Omental fat pad (tissue), 4 donors: Measurements from ENCODE around the gene CPT1B. TPM values are rescaled to one million over a fixed set of nuclear protein-coding genes. Genes with fewer than 3 reads are reported as not detected.

Experiments used
- ATAC-seq: fragments of 150-250 bp; one replicate; pipeline ENCODE4 v1.9.1; 2016; ENCODE audit warnings: mild to moderate bottlenecking, moderate library complexity; ENCODE audit not compliant: low FRiP score
- DNase-seq: peaks from one replicate; pipeline ENCODE4 v3.0.0-alpha.2; 2019; ENCODE audit warnings: low spot score
- CTCF ChIP-seq, 3 donors: fragments of 450-650 bp; IDR thresholded peaks; one replicate each; pipeline ENCODE4 v1.5.1; 2016 to 2017; ENCODE audit warnings: antibody characterized with exemption in 3 of 3, mild to moderate bottlenecking in 3 of 3, moderate library complexity in 2 of 3
- total RNA-seq, 4 donors: library from RNA; depleted of rRNA; stranded (reverse); fragments of >200 nt; gene quantifications; one replicate each; pipeline ENCODE4 v1.1.0, GENCODE V29; 2016

The CPT1B gene
- total RNA-seq, 4 donors from 2014 or later, result 4.9 to 29.2 (median 10.8) TPM

DNA sequence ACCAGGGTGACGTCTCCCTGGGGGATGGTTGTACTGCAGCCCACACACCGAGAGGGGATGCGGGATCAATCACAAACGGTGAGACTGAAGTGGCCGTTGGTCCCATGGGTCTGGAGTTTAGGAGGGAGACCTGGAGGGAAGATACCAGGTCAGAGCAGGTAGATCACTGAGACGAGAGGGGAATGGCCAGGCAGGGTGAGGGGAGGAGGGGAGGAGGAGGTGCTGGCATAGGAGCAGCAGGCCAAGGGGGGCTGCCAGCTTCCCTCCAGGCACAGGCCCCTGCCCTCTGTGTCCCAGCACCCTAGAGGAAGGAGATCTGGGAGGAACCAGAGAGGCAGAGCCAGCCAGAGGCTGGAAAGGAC is 29.4 kb upstream of the CPT1B start:
- no peak for TF ChIP-seq CTCF (IDR thresholded peaks at IDR 0.05)
- ATAC-seq (no peak), DNase-seq (no peak)

DNA sequence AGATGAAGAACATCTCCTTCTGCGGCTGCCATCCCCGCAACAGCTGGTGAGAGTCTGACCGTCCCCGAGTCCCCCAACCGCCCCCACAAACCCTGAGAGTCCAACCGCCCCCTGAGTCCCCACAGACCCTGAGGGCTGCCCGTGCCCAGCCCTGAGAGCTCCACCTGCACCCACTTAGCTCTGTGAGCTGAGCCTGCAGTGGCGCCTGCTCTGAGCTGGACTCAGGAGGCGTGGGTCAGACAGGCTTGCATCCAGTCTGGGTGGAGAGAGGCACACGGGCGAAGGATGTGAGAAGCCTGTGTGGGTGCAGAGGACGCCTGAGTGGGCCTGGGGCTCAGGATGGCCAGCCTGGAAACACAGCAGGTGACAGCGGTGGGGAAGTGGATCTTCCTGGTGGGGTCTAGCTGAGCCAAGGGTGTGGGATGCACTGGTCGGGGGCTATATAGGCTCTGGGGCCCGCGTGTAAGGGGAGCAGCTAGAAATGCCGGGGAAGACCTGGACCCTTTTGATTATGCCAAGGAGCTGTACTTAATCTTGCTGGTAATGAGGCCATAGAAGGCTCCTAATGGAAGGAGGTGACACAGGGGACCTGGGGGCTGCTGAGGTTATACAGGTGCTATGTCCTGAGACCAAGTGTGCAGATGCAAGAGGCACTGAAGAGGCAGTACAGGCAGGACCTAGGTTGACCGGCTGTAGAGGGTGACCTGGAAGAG is 28.9 kb upstream of the CPT1B start:
- DNase-seq, result no peak
- no peak for TF ChIP-seq CTCF (IDR thresholded peaks at IDR 0.05)
- ATAC-seq, result no peak

DNA sequence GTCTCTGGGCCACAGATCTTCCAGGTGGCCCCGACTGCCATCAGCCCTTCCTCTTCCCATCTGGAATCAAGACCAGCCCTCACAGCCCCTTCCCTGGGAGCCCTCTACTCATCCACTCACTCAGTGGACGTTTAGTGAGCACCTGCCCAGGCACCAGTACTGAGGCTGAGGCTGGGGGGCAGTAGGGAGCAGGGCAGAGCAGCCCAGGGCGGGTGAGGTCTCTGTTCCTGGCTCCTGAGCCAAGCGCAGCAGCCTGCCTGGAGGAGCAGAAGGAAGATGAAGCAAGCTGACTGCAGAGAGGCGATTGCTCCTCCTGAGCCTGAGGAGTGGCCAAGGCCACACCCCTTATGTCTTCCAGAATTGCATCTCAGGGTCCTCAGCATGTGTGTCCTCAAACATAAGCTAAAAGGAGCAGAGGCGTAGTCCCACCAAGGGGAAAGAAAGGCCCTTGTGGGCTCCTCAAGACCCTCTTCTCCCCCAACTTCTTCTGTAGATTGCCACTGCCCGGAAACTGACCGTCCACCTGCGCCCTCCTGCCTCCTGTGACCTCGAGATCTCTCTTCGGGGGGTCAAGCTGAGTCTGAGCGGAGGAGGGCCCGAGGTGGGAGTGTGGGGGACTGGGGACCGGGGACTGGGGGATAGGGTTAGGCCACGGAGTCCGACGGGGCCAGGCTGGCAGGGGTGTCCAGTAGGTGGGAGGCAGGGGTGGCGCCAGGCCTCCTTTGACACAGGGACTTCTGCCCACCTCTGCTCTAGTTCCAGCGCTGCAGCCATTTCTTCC is 28.1 kb upstream of the CPT1B start:
- DNase-seq, result no peak
- no peak for TF ChIP-seq CTCF (IDR thresholded peaks at IDR 0.05)
- no peak for ATAC-seq

DNA sequence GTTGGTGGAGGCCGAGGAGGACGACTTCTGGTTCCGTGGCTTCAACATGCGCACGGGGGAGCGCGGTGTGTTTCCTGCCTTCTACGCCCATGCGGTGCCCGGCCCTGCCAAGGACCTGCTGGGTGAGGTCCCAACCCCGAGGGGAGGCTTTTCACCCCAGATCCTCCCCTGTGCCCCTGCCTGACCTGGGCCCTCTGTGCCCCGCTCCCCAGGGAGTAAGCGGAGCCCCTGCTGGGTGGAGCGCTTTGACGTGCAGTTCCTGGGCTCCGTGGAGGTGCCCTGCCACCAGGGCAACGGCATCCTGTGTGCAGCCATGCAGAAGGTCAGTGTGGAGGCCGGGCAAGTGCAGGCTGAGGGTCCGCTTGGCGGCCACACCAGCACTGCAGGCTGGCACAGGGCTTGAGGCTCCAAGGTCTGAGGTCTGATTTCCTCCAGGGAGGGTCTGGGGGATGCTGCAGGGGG is 27.4 kb upstream of the CPT1B start:
- TF ChIP-seq CTCF (IDR thresholded peaks at IDR 0.05), result no peak
- no peak for DNase-seq
- ATAC-seq, result no peak

- no peak for TF ChIP-seq CTCF (IDR thresholded peaks at IDR 0.05)
- DNase-seq (no peak), ATAC-seq (no peak)
Measured at GRCh38 chr22:50605002-50605612, 26.9 kb upstream of the CPT1B start.

GRCh38 chr22:50604256-50605001 is 26.2 kb upstream of the CPT1B start:
- TF ChIP-seq CTCF (IDR thresholded peaks at IDR 0.05), result no peak
- ATAC-seq (no peak), DNase-seq (no peak)
